Natural killer cell treated with Interleukin-12 subunit alpha and Interleukin-12 subunit beta and Interleukin-15 and Interleukin-18, amount 100 ng/mL, for 72 hours (primary cell): ENCODE results near the gene RPTOR. TPM values are rescaled to one million over a fixed set of nuclear protein-coding genes. Genes with fewer than 3 reads are reported as not detected.
"Not testable (repeated sequence)": the region's sequence is repeated elsewhere in the genome, so short reads cannot be mapped to it uniquely, and the experiment has no call there.

Source experiments
- ATAC-seq, 2 donors: fragments of 150-1000 bp; cut with Tn5 transposase in 1 of 2; sonication (Bioruptor Pico), chemical (Tn5 transposase) in 1 of 2; 2 replicates each; pipeline ENCODE4 v1.10.0; 2021
- DNase-seq: peaks from one replicate; pipeline ENCODE4 v3.0.0; 2022; ENCODE audit warnings: low spot score
- H3K27ac Mint-ChIP-seq, 2 donors: 1 replicate in 1 of 2; 2 replicates in 1 of 2; pipeline ENCODE4 v1.8.0; 2022; ENCODE audit warnings: mixed read lengths in 2 of 2, mild to moderate bottlenecking in 1 of 2, moderate library complexity in 1 of 2
- H3K27me3 Mint-ChIP-seq, 2 donors: 1 replicate in 1 of 2; 2 replicates in 1 of 2; pipeline ENCODE4 v1.8.0; 2022; ENCODE audit warnings: mixed read lengths in 2 of 2
- H3K36me3 Mint-ChIP-seq: one replicate; pipeline ENCODE4 v1.8.0; 2022; ENCODE audit warnings: mixed read lengths
- H3K4me1 Mint-ChIP-seq, 2 donors: 1 replicate in 1 of 2; 2 replicates in 1 of 2; pipeline ENCODE4 v1.8.0; 2022; ENCODE audit warnings: low read depth in 2 of 2, mixed read lengths in 2 of 2, mild to moderate bottlenecking in 1 of 2
- H3K4me3 Mint-ChIP-seq: one replicate; pipeline ENCODE4 v1.8.0; 2022; ENCODE audit warnings: mixed read lengths
- H3K9me3 Mint-ChIP-seq: 2 replicates; pipeline ENCODE4 v1.8.0; 2022; ENCODE audit warnings: mixed read lengths
- total RNA-seq, 2 donors: library from RNA; stranded (reverse); gene quantifications; one replicate each; pipeline ENCODE4 v1.2.3, GENCODE V29; 2022

RPTOR gene
- total RNA-seq, 2 donors from 2014 or later = 44.1 to 92.4 TPM

DNA sequence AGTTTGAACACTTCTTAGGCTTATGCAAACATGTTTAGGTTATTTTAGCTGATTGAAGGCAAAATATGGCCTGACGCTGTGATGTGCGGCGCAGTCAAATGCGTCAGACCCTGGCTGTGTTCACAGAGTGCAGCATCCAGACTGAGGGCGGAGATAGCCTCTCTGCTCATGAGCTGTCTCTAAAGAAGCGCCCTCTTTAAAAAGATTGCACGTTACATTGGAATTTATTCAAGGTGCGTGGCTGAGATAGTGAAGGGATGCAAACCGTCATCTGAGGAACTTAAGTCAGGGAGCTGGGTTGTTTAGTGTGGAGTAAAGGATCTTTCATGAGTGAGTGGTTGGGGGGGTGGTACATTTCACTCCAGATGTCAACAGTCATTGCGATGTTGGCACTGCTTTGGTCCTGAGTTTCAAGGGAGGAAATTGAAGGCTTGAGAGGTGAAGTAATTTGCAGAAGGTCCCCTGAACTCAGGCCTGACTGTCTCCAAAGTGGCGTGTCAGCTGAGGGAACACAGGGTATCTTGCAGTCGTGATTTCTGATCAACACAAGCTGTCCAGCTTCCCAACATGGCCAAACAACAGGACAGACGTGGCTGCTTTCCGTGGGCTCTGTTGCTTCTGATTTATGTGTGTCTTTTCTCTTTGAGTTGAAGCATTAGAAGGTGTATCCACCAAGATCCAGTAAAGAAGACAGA is 33.4 kb downstream of the RPTOR start:
- Mint-ChIP-seq H3K27me3 (no peaks in the 10 kb centered on the region), H3K36me3 (no peaks in the 10 kb centered on the region), H3K9me3 (no peaks in the 10 kb centered on the region), H3K4me1 (peaks cover 17 to 18% of the 10 kb centered on the region in 2 donors), H3K27ac (no peak overlapping the region), H3K4me3 (no peak overlapping the region)
- ATAC-seq (no peak), DNase-seq (no peak)

- not testable (repeated sequence) for ATAC-seq, H3K36me3 Mint-ChIP-seq, H3K27ac Mint-ChIP-seq, H3K4me3 Mint-ChIP-seq, H3K9me3 Mint-ChIP-seq, DNase-seq, H3K27me3 Mint-ChIP-seq
- peaks cover 17 to 21% of the 10 kb centered on the region in 2 donors for H3K4me1 Mint-ChIP-seq
These were observed 34.2 kb downstream of the RPTOR start for GRCh38 chr17:80578668-80579388.

DNA sequence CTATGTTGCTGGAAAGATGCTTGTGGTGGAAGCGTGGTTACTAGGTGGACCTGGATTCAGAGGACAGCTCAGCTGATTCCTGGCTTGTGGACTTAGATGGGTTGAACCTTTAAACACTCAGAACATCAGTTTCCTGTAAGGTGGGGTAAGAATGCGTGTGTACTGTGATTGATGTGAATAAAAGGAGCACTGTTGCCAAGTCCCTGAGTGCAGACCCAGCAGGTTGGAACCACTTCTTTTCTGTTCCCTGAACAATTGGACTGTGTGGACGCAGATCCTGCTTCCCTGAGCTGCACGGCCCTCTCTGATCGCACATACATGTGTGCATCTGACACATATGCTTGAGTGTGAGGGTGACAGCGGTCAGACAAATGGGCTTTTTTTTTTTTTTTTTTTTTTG is 37.5 kb downstream of the RPTOR start:
- no peaks in the 10 kb centered on the region for H3K36me3 Mint-ChIP-seq
- no peak overlapping the region for H3K4me3 Mint-ChIP-seq
- H3K27ac Mint-ChIP-seq = peak overlapping the region in 1 of 2 donors; percentile 9
- H3K9me3 Mint-ChIP-seq = no peaks in the 10 kb centered on the region
- DNase-seq = no peak
- no peak for ATAC-seq
- H3K4me1 Mint-ChIP-seq = peaks cover 22 to 26% of the 10 kb centered on the region in 2 donors
- H3K27me3 Mint-ChIP-seq = no peaks in the 10 kb centered on the region

GRCh38 chr17:80584176-80584905 is 39.7 kb downstream of the RPTOR start:
- Mint-ChIP-seq H3K36me3 (no peaks in the 10 kb centered on the region), H3K4me3 (no peak overlapping the region), H3K4me1 (peaks cover 19 to 29% of the 10 kb centered on the region in 2 donors), H3K27me3 (no peaks in the 10 kb centered on the region), H3K27ac (no peak overlapping the region), H3K9me3 (no peaks in the 10 kb centered on the region)
- ATAC-seq = no peak
- DNase-seq = no peak

DNA sequence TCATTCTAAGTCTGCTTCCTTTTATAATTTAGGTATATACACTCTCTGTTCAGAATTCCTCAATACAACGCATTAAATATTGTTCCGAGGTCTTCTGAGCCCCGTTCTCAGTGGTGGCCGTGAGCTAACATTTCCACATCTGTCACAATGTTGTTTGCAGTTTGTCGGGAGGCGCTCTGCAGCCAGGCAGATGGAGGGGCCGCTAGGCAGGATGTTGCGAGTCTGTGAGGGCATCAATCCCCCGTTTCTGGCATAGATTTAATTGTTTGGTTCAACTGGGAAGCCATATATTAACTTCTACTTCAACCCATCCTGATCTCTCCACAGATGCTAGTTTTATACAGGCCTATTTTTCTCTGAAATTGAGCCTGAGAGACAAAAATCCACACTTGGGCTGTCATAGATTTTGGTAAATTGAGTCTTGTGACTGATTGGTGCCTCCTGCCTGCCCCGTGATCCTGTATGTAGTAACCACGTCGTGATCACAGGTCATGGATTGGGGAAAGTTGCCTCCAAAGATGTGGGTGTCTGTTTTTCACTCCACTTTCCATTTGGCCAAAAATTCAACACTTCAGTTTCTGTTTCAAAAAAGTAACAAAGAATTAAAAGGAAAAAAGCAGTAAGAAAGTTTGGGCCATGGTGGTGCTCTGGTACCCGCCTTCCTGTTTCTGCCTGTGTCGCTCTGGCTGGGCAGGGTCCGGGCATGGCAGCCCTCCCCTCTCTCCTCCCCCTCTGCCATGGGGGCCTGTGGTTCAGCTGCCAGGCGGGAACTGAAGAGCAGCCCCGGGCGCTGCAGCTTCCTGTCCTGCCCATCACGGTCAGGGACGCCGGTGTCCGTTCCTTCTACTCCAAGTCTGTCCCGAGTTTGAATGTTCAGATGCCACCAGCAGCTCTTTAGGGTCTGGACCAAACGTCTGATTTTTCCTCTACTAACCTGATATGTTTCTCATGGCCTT is 41.5 kb downstream of the RPTOR start:
- H3K4me1 Mint-ChIP-seq = peaks cover 20 to 40% of the 10 kb centered on the region in 2 donors

GRCh38 chr17:80586846-80587228 is 42.2 kb downstream of the RPTOR start:
- H3K4me3 Mint-ChIP-seq = no peak overlapping the region

More for the DNA sequence above, 41.5 kb downstream of the RPTOR start:
- ATAC-seq (no peak), DNase-seq (no peak)
- Mint-ChIP-seq H3K27ac (no peak overlapping the region), H3K27me3 (no peaks in the 10 kb centered on the region), H3K9me3 (no peaks in the 10 kb centered on the region), H3K36me3 (no peaks in the 10 kb centered on the region), H3K4me3 (no peak overlapping the region)

GRCh38 chr17:80588702-80589383 is 44.2 kb downstream of the RPTOR start:
- Mint-ChIP-seq H3K27me3 (no peaks in the 10 kb centered on the region), H3K9me3 (no peaks in the 10 kb centered on the region), H3K36me3 (no peaks in the 10 kb centered on the region), H3K4me3 (no peak overlapping the region), H3K4me1 (peaks cover 27 to 43% of the 10 kb centered on the region in 2 donors), H3K27ac (no peak overlapping the region)
- DNase-seq = no peak
- no peak for ATAC-seq

More at GRCh38 chr17:80586846-80587228, 42.2 kb downstream of the RPTOR start:
- H3K27me3 Mint-ChIP-seq = no peaks in the 10 kb centered on the region
- H3K36me3 Mint-ChIP-seq = no peaks in the 10 kb centered on the region
- no peak for ATAC-seq
- peaks cover 24 to 44% of the 10 kb centered on the region in 2 donors for H3K4me1 Mint-ChIP-seq
- no peak for DNase-seq
- no peak overlapping the region for H3K27ac Mint-ChIP-seq
- no peaks in the 10 kb centered on the region for H3K9me3 Mint-ChIP-seq

GRCh38 chr17:80591788-80592187 is 47.1 kb downstream of the RPTOR start:
- no peaks in the 10 kb centered on the region for H3K9me3 Mint-ChIP-seq
- no peak overlapping the region for H3K4me3 Mint-ChIP-seq
- H3K36me3 Mint-ChIP-seq = no peaks in the 10 kb centered on the region
- DNase-seq = no peak
- ATAC-seq = no peak
- H3K27ac Mint-ChIP-seq = peak overlapping the region in 1 of 2 donors; percentile 68
- no peaks in the 10 kb centered on the region for H3K27me3 Mint-ChIP-seq
- H3K4me1 Mint-ChIP-seq = peaks cover 32 to 49% of the 10 kb centered on the region in 2 donors

DNA sequence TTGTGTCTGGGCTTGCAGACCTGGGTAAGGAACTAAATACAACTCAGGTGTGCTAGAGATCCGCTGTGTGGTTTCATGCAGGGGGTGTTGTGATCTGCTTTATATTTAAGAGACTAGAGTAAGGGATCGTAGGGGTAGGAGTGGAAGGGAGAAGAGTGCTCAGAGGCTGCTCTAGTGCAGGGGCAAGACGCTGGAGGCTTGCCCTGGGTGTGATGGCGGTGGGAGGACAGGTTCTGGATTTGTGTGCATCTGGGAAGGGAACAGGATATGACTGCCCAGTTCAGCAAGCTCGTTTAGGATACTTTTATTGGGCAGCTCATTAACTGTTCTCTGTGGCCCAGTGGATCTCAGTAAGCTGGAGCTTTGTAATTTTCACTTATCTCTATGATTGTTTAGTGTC is 47.6 kb downstream of the RPTOR start:
- Mint-ChIP-seq H3K27me3 (no peaks in the 10 kb centered on the region), H3K4me3 (no peak overlapping the region), H3K36me3 (no peaks in the 10 kb centered on the region), H3K9me3 (no peaks in the 10 kb centered on the region), H3K27ac (no peak overlapping the region), H3K4me1 (peaks cover 34 to 49% of the 10 kb centered on the region in 2 donors)
- ATAC-seq (no peak), DNase-seq (no peak)

DNA sequence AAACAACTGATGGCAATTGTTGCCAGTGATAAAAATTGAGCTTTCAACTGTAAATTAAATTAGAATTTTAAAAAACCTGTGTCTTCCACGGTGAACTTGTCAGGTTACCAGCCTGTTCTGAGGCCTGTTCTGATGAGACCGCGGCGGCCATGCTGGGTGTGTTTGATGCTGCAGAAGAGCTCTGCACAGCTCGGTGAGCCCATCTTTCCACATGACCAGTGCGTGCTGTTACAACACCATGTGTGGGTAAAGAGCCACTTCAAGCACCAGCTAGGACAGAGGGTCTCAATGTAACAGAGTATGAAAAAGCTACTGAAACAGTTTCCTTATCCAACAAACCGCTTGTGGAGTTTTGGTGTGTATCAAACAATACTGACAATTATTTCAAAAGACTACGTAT is 48.5 kb downstream of the RPTOR start:
- H3K4me1 Mint-ChIP-seq = peaks cover 37 to 48% of the 10 kb centered on the region in 2 donors
- no peaks in the 10 kb centered on the region for H3K36me3 Mint-ChIP-seq
- H3K27me3 Mint-ChIP-seq = no peaks in the 10 kb centered on the region
- no peaks in the 10 kb centered on the region for H3K9me3 Mint-ChIP-seq
- no peak overlapping the region for H3K4me3 Mint-ChIP-seq
- DNase-seq (no peak), ATAC-seq (no peak)
- no peak overlapping the region for H3K27ac Mint-ChIP-seq

GRCh38 chr17:80594431-80595269 is 50.0 kb downstream of the RPTOR start:
- H3K27me3 Mint-ChIP-seq = no peaks in the 10 kb centered on the region
- no peaks in the 10 kb centered on the region for H3K36me3 Mint-ChIP-seq
- no peak for DNase-seq
- H3K9me3 Mint-ChIP-seq = no peaks in the 10 kb centered on the region
- no peak overlapping the region for H3K4me3 Mint-ChIP-seq
- peak overlapping the region in 1 of 2 donors; percentile 11 for H3K27ac Mint-ChIP-seq
- H3K4me1 Mint-ChIP-seq = peaks cover 45 to 63% of the 10 kb centered on the region in 2 donors
- ATAC-seq = no peak
